H9 (cell line): Measurements from ENCODE around the gene AKAP1. TPM values are rescaled to one million over a fixed set of nuclear protein-coding genes. Genes with fewer than 3 reads are reported as not detected.

ENCODE experiments used
- DNase-seq: peaks from one replicate; pipeline ENCODE4 v3.0.0-alpha.2; 2017
- H2AFZ ChIP-seq: one replicate; pipeline ENCODE4 v1.6.1; 2013; ENCODE audit warnings: mild to moderate bottlenecking, low read length, control low read depth, moderate library complexity
- H2AK5ac ChIP-seq: 2 replicates; pipeline ENCODE4 v1.6.1; 2013; ENCODE audit warnings: low read length, control low read depth, mixed read lengths; ENCODE audit not compliant: insufficient read length
- H2BK120ac ChIP-seq: one replicate; pipeline ENCODE4 v1.6.1; 2013; ENCODE audit warnings: low read depth, mild to moderate bottlenecking, low read length, control low read depth, inconsistent platforms; ENCODE audit not compliant: poor library complexity, severe bottlenecking
- H2BK12ac ChIP-seq: 2 replicates; pipeline ENCODE4 v1.6.1; 2013; ENCODE audit warnings: low read length, control low read depth, mixed read lengths, low read depth; ENCODE audit not compliant: insufficient read length
- H2BK15ac ChIP-seq: 2 replicates; pipeline ENCODE4 v1.6.1; 2013; ENCODE audit warnings: low read depth, low read length, control low read depth
- H2BK20ac ChIP-seq: one replicate; pipeline ENCODE4 v1.6.1; 2013; ENCODE audit warnings: low read depth, mild to moderate bottlenecking, low read length, control low read depth, inconsistent platforms; ENCODE audit not compliant: poor library complexity, severe bottlenecking
- H2BK5ac ChIP-seq: 2 replicates; pipeline ENCODE4 v1.6.1; 2013; ENCODE audit warnings: low read length, control low read depth, mixed read lengths; ENCODE audit not compliant: insufficient read length
- H3K14ac ChIP-seq: 2 replicates; pipeline ENCODE4 v1.6.1; 2013; ENCODE audit warnings: low read length, control low read depth; ENCODE audit not compliant: insufficient read depth
- H3K18ac ChIP-seq: 2 replicates; pipeline ENCODE4 v1.6.1; 2013; ENCODE audit warnings: low read depth, mild to moderate bottlenecking, mixed read lengths, low read length, control low read depth; ENCODE audit not compliant: insufficient read length
- H3K23ac ChIP-seq: 2 replicates; pipeline ENCODE4 v1.6.1; 2013; ENCODE audit warnings: low read length, control low read depth, mixed read lengths, low read depth; ENCODE audit not compliant: insufficient read length
- H3K23me2 ChIP-seq: 2 replicates; pipeline ENCODE4 v1.6.1; 2013; ENCODE audit warnings: low read depth, mild to moderate bottlenecking, mixed read lengths, low read length, control low read depth; ENCODE audit not compliant: insufficient read length, poor library complexity, severe bottlenecking
- H3K27ac ChIP-seq: 2 replicates; pipeline ENCODE4 v1.5.1; 2013; ENCODE audit warnings: low read length, control low read depth, mixed read lengths, low read depth; ENCODE audit not compliant: insufficient read length
- H3K27me3 ChIP-seq: 2 replicates; pipeline ENCODE4 v1.6.1; 2013; ENCODE audit warnings: low read length, control low read depth, inconsistent platforms; ENCODE audit not compliant: insufficient read depth
- H3K4ac ChIP-seq: 2 replicates; pipeline ENCODE4 v1.6.1; 2013; ENCODE audit warnings: low read depth, mild to moderate bottlenecking, control low read depth, inconsistent platforms, low read length, moderate library complexity
- H3K4me1 ChIP-seq: 2 replicates; pipeline ENCODE4 v1.6.1; 2013; ENCODE audit warnings: low read length, control low read depth, inconsistent platforms; ENCODE audit not compliant: insufficient read depth
- H3K4me2 ChIP-seq: 2 replicates; pipeline ENCODE4 v1.6.1; 2013; ENCODE audit warnings: low read length, control low read depth, mixed read lengths; ENCODE audit not compliant: insufficient read length, insufficient read depth
- H3K56ac ChIP-seq: 2 replicates; pipeline ENCODE4 v1.6.1; 2013; ENCODE audit warnings: low read depth, mild to moderate bottlenecking, mixed read lengths, low read length, control low read depth; ENCODE audit not compliant: insufficient read length
- H3K79me1 ChIP-seq: 2 replicates; pipeline ENCODE4 v1.6.1; 2013; ENCODE audit warnings: low read depth, mild to moderate bottlenecking, moderate library complexity, low read length, control low read depth, inconsistent platforms; ENCODE audit not compliant: insufficient read depth, poor library complexity, severe bottlenecking
- H3K79me2 ChIP-seq: 2 replicates; pipeline ENCODE4 v1.6.1; 2013; ENCODE audit warnings: low read length, control low read depth, inconsistent platforms; ENCODE audit not compliant: insufficient read depth
- H3K9ac ChIP-seq: 2 replicates; pipeline ENCODE4 v1.6.1; 2013; ENCODE audit warnings: low read length, control low read depth, mixed read lengths; ENCODE audit not compliant: insufficient read length; ENCODE audit errors: extremely low read depth
- H3K9me3 ChIP-seq: one replicate; pipeline ENCODE4 v1.6.1; 2013; ENCODE audit warnings: low read depth, low read length, inconsistent platforms; ENCODE audit not compliant: control insufficient read depth
- H3T11ph ChIP-seq: one replicate; pipeline ENCODE4 v1.6.1; 2013; ENCODE audit warnings: mild to moderate bottlenecking, low read length, control low read depth, inconsistent platforms
- H4K20me1 ChIP-seq: one replicate; pipeline ENCODE4 v1.6.1; 2013; ENCODE audit not compliant: control insufficient read depth, insufficient read length, insufficient read depth
- H4K5ac ChIP-seq: 2 replicates; pipeline ENCODE4 v1.6.1; 2013; ENCODE audit warnings: low read depth, mild to moderate bottlenecking, mixed read lengths, low read length, control low read depth; ENCODE audit not compliant: insufficient read length
- H4K8ac ChIP-seq: replicated peaks from 2 replicates; pipeline ENCODE4 v1.6.1; 2013; ENCODE audit warnings: low read length, control low read depth, mixed read lengths, low read depth; ENCODE audit not compliant: insufficient read length
- H4K91ac ChIP-seq: 2 replicates; pipeline ENCODE4 v1.6.1; 2013; ENCODE audit warnings: low read depth, mild to moderate bottlenecking, moderate library complexity, mixed read lengths, low read length, control low read depth; ENCODE audit not compliant: insufficient read length
- H3K27ac Mint-ChIP-seq, 3 experiments: 2 replicates in 2 of 3; 3 replicates in 1 of 3; pipeline ENCODE4 v1.8.0; 2020 to 2021; ENCODE audit warnings: mixed read lengths in 3 of 3, mild to moderate bottlenecking in 1 of 3, moderate library complexity in 1 of 3
- H3K27me3 Mint-ChIP-seq: 2 replicates; pipeline ENCODE4 v1.8.0; 2021; ENCODE audit warnings: low read depth, mild to moderate bottlenecking, moderate library complexity, mixed read lengths
- H3K36me3 Mint-ChIP-seq, 3 experiments: 2 replicates in 2 of 3; 3 replicates in 1 of 3; pipeline ENCODE4 v1.8.0; 2020 to 2021; ENCODE audit warnings: low read depth in 3 of 3, mixed read lengths in 3 of 3; ENCODE audit not compliant: insufficient read depth in 1 of 3
- H3K4me1 Mint-ChIP-seq, 2 experiments: 2 replicates each; pipeline ENCODE4 v1.8.0; 2020; ENCODE audit warnings: mixed read lengths in 2 of 2
- H3K4me3 Mint-ChIP-seq, 2 experiments: 2 replicates in 1 of 2; 3 replicates in 1 of 2; pipeline ENCODE4 v1.8.0; 2020 to 2021; ENCODE audit warnings: mild to moderate bottlenecking in 2 of 2, mixed read lengths in 2 of 2, moderate library complexity in 1 of 2
- H3K9me3 Mint-ChIP-seq, 2 experiments: 2 replicates in 1 of 2; 3 replicates in 1 of 2; pipeline ENCODE4 v1.8.0; 2020; ENCODE audit warnings: mild to moderate bottlenecking in 2 of 2, mixed read lengths in 2 of 2, moderate library complexity in 1 of 2
- CTCF ChIP-seq: fragments of 200-600 bp; sonication (generic); conservative IDR thresholded peaks from 3 replicates; pipeline ENCODE4 v1.8.0; 2021; ENCODE audit warnings: antibody characterized with exemption, mild to moderate bottlenecking
- WGBS: extraction: QIAGEN DNeasy Blood & Tissue Kit; methylation state at CpG from one replicate; pipeline ENCODE4 v1.1.7; 2013; ENCODE audit warnings: missing lambda C conversion rate, low lambda C conversion rate, mixed read lengths; ENCODE audit not compliant: insufficient read length; ENCODE audit errors: extremely low coverage; 5-methylcytosine and 5-hydroxymethylcytosine counted together
- total RNA-seq: library from RNA; stranded (reverse); gene quantifications from 2 replicates; pipeline ENCODE4 v1.2.1, GENCODE V29; 2021

The AKAP1 gene
- total RNA-seq, 1 experiment from 2014 or later: 61.2 TPM

- no peak overlapping the region for H2BK20ac ChIP-seq
- H3K14ac ChIP-seq: no peak overlapping the region
- DNase-seq: no peak
- Mint-ChIP-seq H3K9me3 (no peaks in the 10 kb centered on the region), H3K4me3 (no peak overlapping the region), H3K27me3 (no peaks in the 10 kb centered on the region; the same call in 1 of the 2 replicates), H3K27ac (no peak overlapping the region), H3K36me3 (no peaks in the 10 kb centered on the region; a peak in 1 of 7 replicates), H3K4me1 (peaks cover 48 to 50% of the 10 kb centered on the region in 2 experiments)
- H4K5ac ChIP-seq: no peak overlapping the region
- H3K23me2 ChIP-seq: no peaks in the 10 kb centered on the region
- H3K23ac ChIP-seq: no peak overlapping the region
- H3K18ac ChIP-seq: no peak overlapping the region
- H2AK5ac ChIP-seq: no peak overlapping the region
- TF ChIP-seq CTCF: no peak
- no peaks in the 10 kb centered on the region for H3K79me1 ChIP-seq
- H2BK12ac ChIP-seq: no peak overlapping the region
- H3K27ac ChIP-seq: no peak overlapping the region
- H2AFZ ChIP-seq: no peak overlapping the region
- H3K79me2 ChIP-seq: no peaks in the 10 kb centered on the region
- no peak overlapping the region for H4K8ac ChIP-seq
- no peaks in the 10 kb centered on the region for H3K9me3 ChIP-seq
- H2BK5ac ChIP-seq: no peak overlapping the region
- H3K4me2 ChIP-seq: no peak overlapping the region
- no peak overlapping the region for H3K9ac ChIP-seq
- H3K4ac ChIP-seq: no peak overlapping the region
- H3T11ph ChIP-seq: no peak overlapping the region
- no peak overlapping the region for H4K91ac ChIP-seq
- H2BK120ac ChIP-seq: no peak overlapping the region
- no peak overlapping the region for H3K56ac ChIP-seq
- peaks cover 2% of the 10 kb centered on the region; the same call in 1 of the 2 replicates for H3K4me1 ChIP-seq
- H4K20me1 ChIP-seq: no peaks in the 10 kb centered on the region
- WGBS: no CpG with 5 or more reads among the region's 3 CpGs
- no peak overlapping the region for H2BK15ac ChIP-seq
- H3K27me3 ChIP-seq: no peaks in the 10 kb centered on the region
These were observed 9.3 kb upstream of the AKAP1 start for GRCh38 chr17:57075785-57076184.
